Coronary artery (tissue), 2 donors: ENCODE data around the gene SV2C.

ENCODE experiments used
- DNase-seq: peaks from one replicate; pipeline ENCODE4 v3.0.0-alpha.2; 2017; ENCODE audit warnings: low spot score
- H3K27ac ChIP-seq, 2 donors: fragments of 200-600 bp; sonication (generic); one replicate each; pipeline ENCODE4 v1.5.1; 2016 to 2019
- H3K4me3 ChIP-seq: fragments of 200-600 bp; sonication (generic); 2 replicates; pipeline ENCODE4 v1.5.1; 2016; ENCODE audit warnings: mild to moderate bottlenecking, moderate library complexity
- CTCF ChIP-seq: fragments of 200-600 bp; sonication (generic); IDR thresholded peaks from one replicate; pipeline ENCODE4 v1.5.1; 2019; ENCODE audit warnings: antibody characterized with exemption

Gene SV2C

GRCh38 chr5:76175821-76176403, 92.7 kb downstream of the SV2C start:
- DNase-seq: no peak
- H3K27ac ChIP-seq: no peak overlapping the region
- no peak overlapping the region for H3K4me3 ChIP-seq
- no peak for TF ChIP-seq CTCF

DNA sequence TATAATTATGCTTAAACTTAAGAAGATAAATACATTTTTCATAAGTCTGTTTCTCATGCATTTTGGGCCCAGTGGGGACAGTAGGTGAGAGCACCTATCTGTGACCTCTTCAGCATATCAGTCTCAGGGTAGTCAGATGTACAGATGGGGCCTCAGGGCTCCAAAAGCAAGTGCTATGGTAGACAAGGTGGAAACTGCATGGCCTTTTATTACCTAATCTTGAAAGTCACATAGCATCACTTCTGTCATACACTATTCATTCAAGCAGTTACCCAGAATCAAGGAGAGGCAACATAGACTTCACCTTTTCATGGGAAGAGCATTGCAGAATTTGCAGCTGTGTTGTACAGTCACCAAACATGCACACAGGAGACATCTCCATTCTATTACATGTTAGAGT, 94.8 kb downstream of the SV2C start:
- TF ChIP-seq CTCF: no peak
- H3K4me3 ChIP-seq: no peak overlapping the region
- H3K27ac ChIP-seq: no peak overlapping the region
- no peak for DNase-seq

- no peak overlapping the region for H3K4me3 ChIP-seq
- DNase-seq: no peak
- no peak overlapping the region for H3K27ac ChIP-seq
- no peak for TF ChIP-seq CTCF
These were observed 95.7 kb downstream of the SV2C start for GRCh38 chr5:76178913-76179312.

DNA sequence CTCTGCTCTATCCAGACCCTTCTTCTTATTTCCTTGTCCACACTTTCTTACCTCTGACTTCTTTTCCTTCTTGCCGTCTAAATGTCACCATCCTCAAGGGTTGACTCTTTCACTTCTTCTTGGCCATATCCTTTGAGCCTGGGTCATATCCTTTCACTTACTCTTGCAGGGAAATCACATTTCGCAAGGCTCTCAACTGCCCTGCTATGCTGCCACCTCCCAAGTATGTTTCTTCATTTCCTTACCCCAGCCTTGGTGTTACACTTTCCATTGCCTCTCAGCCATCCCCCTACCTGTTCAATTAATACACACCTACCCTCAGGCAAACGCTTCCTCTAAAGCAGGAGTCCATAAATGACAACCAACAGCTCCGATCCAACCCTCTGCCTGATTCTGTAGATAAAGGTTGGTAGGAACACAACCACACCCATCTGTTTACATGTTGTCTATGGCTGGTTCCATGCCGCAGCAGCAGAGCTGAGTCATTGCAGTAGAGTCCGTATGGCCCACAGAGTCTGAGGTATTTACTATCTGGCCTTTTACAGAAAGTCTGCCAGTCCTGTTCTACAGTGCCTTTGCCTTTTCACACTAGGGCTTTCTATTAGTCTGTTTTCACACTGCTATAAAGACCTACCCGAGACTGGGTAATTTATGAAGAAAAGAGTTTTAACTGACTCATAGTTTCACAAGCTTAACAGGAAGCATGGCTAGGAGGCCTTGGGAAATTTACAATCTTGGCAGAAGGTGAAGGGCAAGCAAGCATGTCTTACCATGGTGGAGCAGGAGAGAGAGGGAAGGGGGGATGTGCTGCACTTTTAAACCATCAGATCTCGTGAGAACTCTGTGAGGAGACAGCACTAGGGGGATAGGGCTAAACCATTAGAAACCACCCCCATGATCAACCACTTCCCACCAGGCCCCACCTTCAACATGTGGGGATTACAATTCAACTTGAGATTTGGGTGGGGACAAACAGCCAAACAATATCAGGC, 97.9 kb downstream of the SV2C start:
- H3K4me3 ChIP-seq: no peak overlapping the region
- H3K27ac ChIP-seq: no peak overlapping the region
- TF ChIP-seq CTCF: no peak
- DNase-seq: no peak

DNA sequence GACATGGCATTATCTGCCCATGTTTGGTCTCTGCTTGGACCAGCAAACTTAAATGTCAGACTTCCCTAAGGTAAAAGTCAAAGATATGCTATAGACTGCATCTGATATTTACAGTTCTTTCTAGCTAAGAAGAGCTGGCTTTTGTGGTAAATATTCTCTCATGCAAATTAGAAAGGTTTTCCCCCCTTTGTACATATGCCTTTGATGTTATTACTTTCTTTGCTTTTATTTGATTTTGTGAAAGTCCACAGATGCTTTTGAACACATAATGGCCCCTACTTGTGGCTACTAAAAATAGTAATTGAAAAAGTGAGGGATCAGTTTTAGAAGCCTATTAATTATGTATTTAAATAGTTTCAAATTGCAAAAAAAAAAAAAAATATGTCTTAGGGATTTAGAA, 104.2 kb downstream of the SV2C start:
- DNase-seq: no peak
- Histone ChIP-seq H3K4me3 (no peak overlapping the region), H3K27ac (no peak overlapping the region)
- TF ChIP-seq CTCF: no peak

GRCh38 chr5:76190356-76190755, 107.2 kb downstream of the SV2C start:
- TF ChIP-seq CTCF: no peak
- no peak overlapping the region for H3K27ac ChIP-seq
- no peak overlapping the region for H3K4me3 ChIP-seq
- DNase-seq: no peak

GRCh38 chr5:76192837-76193236, 109.7 kb downstream of the SV2C start:
- TF ChIP-seq CTCF: no peak
- H3K27ac ChIP-seq: no peak overlapping the region
- no peak for DNase-seq
- no peak overlapping the region for H3K4me3 ChIP-seq
